ENCODE measurements around the gene DDN.

DNA sequence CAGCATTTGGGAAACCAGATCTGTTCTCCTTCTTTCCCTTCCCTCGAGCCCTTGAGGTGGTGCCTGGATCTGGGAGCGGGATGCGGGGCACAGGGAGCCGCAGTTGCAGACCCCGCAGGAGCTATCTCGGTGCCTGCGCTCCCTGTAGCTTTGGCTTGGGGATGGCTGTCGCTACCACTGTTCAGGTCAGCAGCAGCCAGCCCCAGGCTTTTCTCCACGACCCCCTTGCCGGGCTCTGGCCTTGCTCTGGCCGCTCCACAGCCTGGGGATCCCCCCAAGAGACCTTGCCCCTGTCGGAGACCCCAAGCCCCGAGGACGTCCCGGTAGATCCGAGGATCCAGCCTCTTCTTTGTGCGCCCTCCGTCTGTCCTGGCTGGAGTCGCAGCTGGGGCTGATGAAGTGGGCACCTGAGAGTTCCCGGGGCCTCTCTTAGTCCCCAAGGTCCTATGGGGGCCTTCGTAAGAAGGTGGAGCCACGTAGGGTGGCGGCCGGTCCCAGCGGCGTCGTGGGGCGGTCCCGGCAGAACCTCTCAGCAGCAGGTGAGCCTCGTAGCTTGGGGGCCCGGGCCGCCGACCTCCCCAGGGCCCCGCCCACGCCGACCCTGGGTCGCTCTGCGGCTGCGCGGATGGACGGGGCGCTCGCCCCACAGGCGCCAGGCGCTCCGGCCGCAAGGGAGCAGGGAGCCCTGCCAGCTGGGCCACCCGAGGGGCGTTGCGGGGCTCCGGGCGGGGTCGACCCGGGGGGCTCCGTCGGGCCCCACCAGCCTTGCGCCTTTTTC lies 1.3 kb downstream of the DDN start:
- no peak for TF ChIP-seq SUZ12 (IDR thresholded peaks at IDR 0.05; ENCODE audit: extremely low read depth, insufficient read depth, insufficient read length)
- TF ChIP-seq ZNF274 (IDR thresholded peaks at IDR 0.05; ENCODE audit: low read depth, low read length), result no peak

Measured in NT2/D1 (cell line).